Measurements from ENCODE around the gene PGS1.
A peak's percentile ranks its signal among the peaks of the same experiment; 100 is the strongest.

PGS1 gene

GRCh38 chr17:78346605-78347250 is 31.7 kb upstream of the PGS1 start:
- no peak for DNase-seq

GRCh38 chr17:78347453-78347852 is 31.0 kb upstream of the PGS1 start:
- no peak for DNase-seq

- DNase-seq = no peak
Measured at GRCh38 chr17:78348055-78348770, 30.2 kb upstream of the PGS1 start.

- no peak for DNase-seq
Measured at GRCh38 chr17:78349891-78350642, 28.4 kb upstream of the PGS1 start.

- DNase-seq = no peak
Measured at GRCh38 chr17:78351449-78352006, 26.9 kb upstream of the PGS1 start.

- DNase-seq = no peak
Measured at GRCh38 chr17:78353834-78354233, 24.6 kb upstream of the PGS1 start.

- DNase-seq = no peak
Measured at GRCh38 chr17:78355045-78355641, 23.3 kb upstream of the PGS1 start.

- DNase-seq = no peak
Measured at GRCh38 chr17:78355701-78356100, 22.7 kb upstream of the PGS1 start.

GRCh38 chr17:78356101-78356713 is 22.2 kb upstream of the PGS1 start:
- DNase-seq = no peak

GRCh38 chr17:78357177-78357586 is 21.3 kb upstream of the PGS1 start:
- no peak for DNase-seq

- no peak for DNase-seq
Measured at GRCh38 chr17:78357672-78358537, 20.5 kb upstream of the PGS1 start.

- DNase-seq = no peak
Measured at GRCh38 chr17:78358538-78359320, 19.7 kb upstream of the PGS1 start.

- DNase-seq = no peak
Measured at GRCh38 chr17:78359321-78359996, 19.0 kb upstream of the PGS1 start.

GRCh38 chr17:78359997-78360370 is 18.5 kb upstream of the PGS1 start, which contains the start of gene SOCS3:
Gene SOCS3, minus strand, starts transcription at chr17:78360077. Its CDS starts 982 bp downstream, at chr17:78359095.
- DNase-seq = peak; percentile 84

GRCh38 chr17:78360371-78361224 is 17.9 kb upstream of the PGS1 start:
- DNase-seq = peak; percentile 60

GRCh38 chr17:78361225-78361701 is 17.2 kb upstream of the PGS1 start:
- no peak for DNase-seq

GRCh38 chr17:78362232-78362631 is 16.2 kb upstream of the PGS1 start:
- no peak for DNase-seq

- no peak for DNase-seq
Measured at GRCh38 chr17:78362671-78363070, 15.8 kb upstream of the PGS1 start.
